Nephron (organoid): ENCODE data around the gene FHOD3.

Experiments used
- H3K27ac Mint-ChIP-seq, 3 experiments: 2 replicates each; pipeline ENCODE4 v1.8.0; 2020; ENCODE audit warnings: mixed read lengths in 3 of 3, mild to moderate bottlenecking in 2 of 3, moderate library complexity in 1 of 3
- H3K27me3 Mint-ChIP-seq: 2 replicates; pipeline ENCODE4 v1.8.0; 2021; ENCODE audit warnings: low read depth, mild to moderate bottlenecking, moderate library complexity, mixed read lengths
- H3K36me3 Mint-ChIP-seq: 2 replicates; pipeline ENCODE4 v1.8.0; 2020; ENCODE audit warnings: low read depth, mixed read lengths
- H3K4me1 Mint-ChIP-seq: 2 replicates; pipeline ENCODE4 v1.8.0; 2020; ENCODE audit warnings: mixed read lengths
- H3K4me3 Mint-ChIP-seq, 3 experiments: 2 replicates each; pipeline ENCODE4 v1.8.0; 2020; ENCODE audit warnings: mild to moderate bottlenecking in 3 of 3, mixed read lengths in 3 of 3, moderate library complexity in 2 of 3
- H3K9me3 Mint-ChIP-seq: 2 replicates; pipeline ENCODE4 v1.8.0; 2020; ENCODE audit warnings: mixed read lengths
- CTCF ChIP-seq, 3 experiments: fragments of 200-600 bp; sonication (generic); IDR thresholded peaks; one replicate each; pipeline ENCODE4 v1.5.0; 2021; ENCODE audit warnings: antibody characterized with exemption in 3 of 3; ENCODE audit not compliant: unreplicated experiment in 3 of 3

Gene FHOD3

GRCh38 chr18:36660311-36660710, 362.8 kb downstream of the FHOD3 start:
- H3K4me3 Mint-ChIP-seq: no peak overlapping the region
- TF ChIP-seq CTCF (IDR thresholded peaks at IDR 0.05; ENCODE audit: unreplicated experiment in 3 of 3): no peak
- H3K36me3 Mint-ChIP-seq: peaks cover 3% of the 10 kb centered on the region
- H3K9me3 Mint-ChIP-seq: no peaks in the 10 kb centered on the region
- H3K27ac Mint-ChIP-seq: no peak overlapping the region
- peaks cover 10% of the 10 kb centered on the region for H3K4me1 Mint-ChIP-seq
- H3K27me3 Mint-ChIP-seq: no peaks in the 10 kb centered on the region

GRCh38 chr18:36661999-36662398, 364.5 kb downstream of the FHOD3 start:
- no peaks in the 10 kb centered on the region for H3K27me3 Mint-ChIP-seq
- TF ChIP-seq CTCF (IDR thresholded peaks at IDR 0.05; ENCODE audit: unreplicated experiment in 3 of 3): peak in 1 of 3 experiments; percentile 19
- H3K9me3 Mint-ChIP-seq: no peaks in the 10 kb centered on the region
- H3K4me1 Mint-ChIP-seq: peaks cover 7% of the 10 kb centered on the region
- H3K36me3 Mint-ChIP-seq: peaks cover 3% of the 10 kb centered on the region
- no peak overlapping the region for H3K4me3 Mint-ChIP-seq
- H3K27ac Mint-ChIP-seq: no peak overlapping the region

GRCh38 chr18:36663312-36663711, 365.8 kb downstream of the FHOD3 start:
- H3K27ac Mint-ChIP-seq: no peak overlapping the region
- H3K27me3 Mint-ChIP-seq: no peaks in the 10 kb centered on the region
- no peak for TF ChIP-seq CTCF (IDR thresholded peaks at IDR 0.05; ENCODE audit: unreplicated experiment in 3 of 3)
- H3K4me1 Mint-ChIP-seq: peaks cover 7% of the 10 kb centered on the region
- no peaks in the 10 kb centered on the region for H3K9me3 Mint-ChIP-seq
- H3K4me3 Mint-ChIP-seq: no peak overlapping the region
- H3K36me3 Mint-ChIP-seq: peaks cover 3% of the 10 kb centered on the region

- H3K9me3 Mint-ChIP-seq: no peaks in the 10 kb centered on the region
- H3K4me1 Mint-ChIP-seq: peaks cover 11% of the 10 kb centered on the region
- no peak overlapping the region for H3K27ac Mint-ChIP-seq
- H3K27me3 Mint-ChIP-seq: no peaks in the 10 kb centered on the region
- no peak for TF ChIP-seq CTCF (IDR thresholded peaks at IDR 0.05; ENCODE audit: unreplicated experiment in 3 of 3)
- H3K4me3 Mint-ChIP-seq: no peak overlapping the region
- H3K36me3 Mint-ChIP-seq: no peaks in the 10 kb centered on the region
These were observed 368.4 kb downstream of the FHOD3 start for GRCh38 chr18:36665952-36666351.

DNA sequence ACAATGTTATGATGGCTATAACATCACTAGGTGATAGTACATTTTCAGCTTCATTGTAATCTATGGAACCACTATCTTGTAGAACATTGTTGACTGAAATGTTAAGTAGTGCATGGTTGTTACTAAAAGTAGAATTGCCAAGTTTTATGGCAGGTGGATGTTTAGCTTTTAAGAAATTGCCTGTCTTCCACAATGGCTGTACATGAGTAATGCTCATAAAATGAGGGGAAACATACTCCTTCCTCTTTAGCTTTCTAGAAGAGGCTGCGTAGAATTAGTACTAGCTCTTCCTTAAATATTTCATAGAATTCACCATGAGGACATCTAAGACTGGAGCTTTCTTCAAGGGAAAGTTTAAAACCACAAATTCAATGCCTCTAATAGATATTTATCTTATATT, 370.3 kb downstream of the FHOD3 start:
- Mint-ChIP-seq H3K4me1 (peaks cover 16% of the 10 kb centered on the region), H3K27ac (no peak overlapping the region), H3K9me3 (no peaks in the 10 kb centered on the region), H3K36me3 (no peaks in the 10 kb centered on the region), H3K4me3 (no peak overlapping the region), H3K27me3 (no peaks in the 10 kb centered on the region)
- TF ChIP-seq CTCF (IDR thresholded peaks at IDR 0.05; ENCODE audit: unreplicated experiment in 3 of 3): no peak

- Mint-ChIP-seq H3K36me3 (no peaks in the 10 kb centered on the region), H3K4me3 (no peak overlapping the region), H3K4me1 (peaks cover 15% of the 10 kb centered on the region), H3K27me3 (no peaks in the 10 kb centered on the region), H3K27ac (no peak overlapping the region), H3K9me3 (no peaks in the 10 kb centered on the region)
- TF ChIP-seq CTCF (IDR thresholded peaks at IDR 0.05; ENCODE audit: unreplicated experiment in 3 of 3): no peak
These were observed 370.8 kb downstream of the FHOD3 start for GRCh38 chr18:36668349-36668748.
